ENCODE results near the gene ZNF274. TPM values are rescaled to one million over a fixed set of nuclear protein-coding genes. Genes with fewer than 3 reads are reported as not detected.

Gene ZNF274
- total RNA-seq, 4 donors from 2014 or later: 18.7 to 27.8 (median 22.8) TPM

DNA sequence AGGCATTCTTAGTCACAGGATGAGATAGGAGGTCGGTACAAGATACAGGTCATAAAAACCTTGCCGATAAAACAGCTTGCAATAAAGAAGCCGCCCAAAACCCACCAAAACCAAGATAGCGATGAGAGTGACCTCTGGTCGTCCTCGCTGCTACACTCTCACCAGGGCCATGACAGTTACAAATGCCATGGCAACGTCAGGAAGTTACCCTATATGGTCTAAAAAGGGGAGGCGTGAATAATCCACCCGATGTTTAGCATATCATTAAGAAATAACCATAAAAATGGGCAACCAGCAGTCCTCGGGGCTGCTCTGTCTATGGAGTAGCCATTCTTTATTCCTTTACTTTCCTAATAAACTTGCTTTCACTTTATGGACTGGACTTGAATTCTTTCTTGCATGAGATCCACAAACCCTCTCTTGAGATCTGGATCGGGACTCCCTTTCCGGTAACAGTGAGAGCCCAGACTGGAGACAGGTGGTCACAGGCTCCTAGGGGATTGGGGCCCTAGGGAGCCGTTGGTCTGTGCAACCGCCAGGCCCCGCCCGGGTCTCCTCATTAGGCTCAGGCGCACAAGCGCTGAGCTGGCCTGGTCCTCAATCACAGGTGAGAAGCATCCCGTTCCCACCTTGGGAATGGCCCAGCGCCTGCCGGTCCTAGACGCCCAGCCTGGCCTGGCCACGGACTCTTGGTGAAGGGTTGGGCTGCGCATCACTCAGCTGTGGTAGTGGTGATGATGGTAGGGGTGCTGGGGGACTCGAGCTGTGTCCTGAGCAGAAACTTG is 34.9 kb downstream of the ZNF274 start:
- Histone ChIP-seq H3K9me3 (peaks cover 14 to 89% (median 76%) of the 10 kb centered on the region in 4 donors), H3K4me3 (no peak overlapping the region), H3K27ac (replicated peaks in 1 of 4) (no peak overlapping the region), H3K4me1 (no peaks in the 10 kb centered on the region), H3K36me3 (peaks cover 4 to 13% (median 7%) of the 10 kb centered on the region in 4 donors), H3K27me3 (no peaks in the 10 kb centered on the region)
- intact Hi-C loops (cut with DNase I): no loop called here
- WGBS: 93% methylated on average over 17 of the region's 25 CpGs
- no peak for TF ChIP-seq CTCF (IDR thresholded peaks at IDR 0.05)
- TF ChIP-seq EP300 (IDR thresholded peaks at IDR 0.05): no peak
- no peak for TF ChIP-seq POLR2AphosphoS5 (IDR thresholded peaks at IDR 0.05)
- TF ChIP-seq POLR2A (IDR thresholded peaks at IDR 0.05; ENCODE audit: low read depth): no peak
- no peak for DNase-seq (ENCODE audit: extremely low spot score)

DNA sequence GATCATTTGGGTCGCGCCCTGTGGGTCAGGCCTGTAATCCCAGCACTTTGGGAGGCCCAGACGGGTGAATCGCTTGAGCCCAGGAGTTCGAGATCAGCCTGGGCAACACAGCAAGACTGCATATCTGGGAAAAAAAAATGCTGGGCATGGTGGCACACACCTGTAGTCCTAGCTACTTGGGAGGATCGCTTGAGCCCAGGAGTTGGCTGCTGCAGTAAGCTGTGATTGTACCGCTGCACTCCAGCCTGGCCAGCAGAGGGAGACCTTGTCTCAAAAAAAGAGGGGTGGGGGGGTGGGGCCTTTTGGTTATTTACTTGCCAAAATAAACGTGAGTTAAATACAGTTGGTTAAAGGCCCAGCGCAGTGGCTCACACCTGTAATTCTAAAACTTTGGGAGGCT is 36.0 kb downstream of the ZNF274 start:
- DNase-seq (ENCODE audit: extremely low spot score): no peak
- H3K4me1 ChIP-seq: no peaks in the 10 kb centered on the region
- H3K9me3 ChIP-seq: peaks cover 11 to 78% (median 67%) of the 10 kb centered on the region in 4 donors
- H3K27me3 ChIP-seq: no peaks in the 10 kb centered on the region
- peaks cover 0 to 2% (median 0%) of the 10 kb centered on the region in 4 donors for H3K36me3 ChIP-seq
- intact Hi-C loops (cut with DNase I): no loop called here
- no peak overlapping the region for H3K4me3 ChIP-seq
- TF ChIP-seq POLR2AphosphoS5 (IDR thresholded peaks at IDR 0.05) (no peak), CTCF (IDR thresholded peaks at IDR 0.05) (peak in 1 of 3 experiments; percentile 12)
- WGBS: 55% methylated on average over 9 of the region's 9 CpGs
- H3K27ac ChIP-seq (replicated peaks in 1 of 4): no peak overlapping the region

DNA sequence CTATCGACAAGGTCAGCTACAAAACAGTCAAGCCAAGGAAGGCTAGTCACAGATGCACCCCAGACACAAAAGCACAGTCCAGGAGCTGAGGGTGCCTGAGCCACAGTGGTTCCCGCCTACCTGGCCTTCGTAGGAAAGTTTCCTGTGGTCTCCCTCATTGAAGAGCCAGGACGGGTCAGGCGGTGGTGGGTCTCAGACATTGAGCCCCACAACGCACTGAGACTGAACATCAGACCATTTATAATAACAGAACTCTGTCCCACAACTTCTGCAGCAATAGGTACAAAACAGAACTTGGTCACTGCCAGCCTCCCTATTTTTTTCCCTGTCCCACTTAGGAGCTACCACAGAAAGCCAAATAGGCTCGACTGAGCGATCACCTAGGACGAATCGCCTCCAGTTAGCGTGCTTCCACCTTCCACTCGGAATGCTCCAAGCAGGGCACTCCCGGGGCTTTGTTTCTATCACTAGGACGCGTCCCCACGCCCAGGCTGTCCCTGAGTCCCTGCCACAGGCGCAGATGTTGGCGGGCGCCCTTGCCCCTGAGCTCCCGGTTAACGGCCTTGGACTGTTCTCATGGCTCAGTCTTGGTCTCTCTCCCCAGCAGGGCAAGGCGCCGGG is 45.2 kb downstream of the ZNF274 start:
- H3K27ac ChIP-seq (replicated peaks in 1 of 4): peak overlapping the region; percentile 76 to 86 (median 82)
- TF ChIP-seq EP300 (IDR thresholded peaks at IDR 0.05): no peak
- TF ChIP-seq CTCF (IDR thresholded peaks at IDR 0.05): no peak
- no peak for DNase-seq (ENCODE audit: extremely low spot score)
- H3K9me3 ChIP-seq: peaks cover 0 to 41% (median 24%) of the 10 kb centered on the region in 4 donors
- WGBS: 14% methylated on average over 11 of the region's 23 CpGs
- H3K27me3 ChIP-seq: no peaks in the 10 kb centered on the region
- intact Hi-C loops (cut with DNase I): no loop called here
- peaks cover 17 to 20% (median 17%) of the 10 kb centered on the region in 4 donors for H3K4me1 ChIP-seq
- peaks cover 33 to 37% (median 35%) of the 10 kb centered on the region in 4 donors for H3K36me3 ChIP-seq
- peak overlapping the region; percentile 76 to 86 (median 79) for H3K4me3 ChIP-seq

- H3K9me3 ChIP-seq: peaks cover 0 to 47% (median 28%) of the 10 kb centered on the region in 4 donors
- 1% methylated on average over 18 of the region's 62 CpGs for WGBS
Measured at GRCh38 chr19:58228585-58229254, 45.9 kb downstream of the ZNF274 start, which contains the start of gene ZNF544. ZNF544 (plus strand) TSS chr19:58228914; CDS start chr19:58244024, 15,110 bp downstream.

More at GRCh38 chr19:58228585-58229254, 45.9 kb downstream of the ZNF274 start, which contains the start of gene ZNF544:
- Histone ChIP-seq H3K27me3 (no peaks in the 10 kb centered on the region), H3K4me3 (peak within 1 kb of the TSS; percentile 76 to 86 (median 79)), H3K27ac (replicated peaks in 1 of 4) (peak within 1 kb of the TSS; percentile 76 to 86 (median 82)), H3K36me3 (peaks cover 39 to 43% (median 40%) of the 10 kb centered on the region in 4 donors), H3K4me1 (peaks cover 17 to 20% (median 17%) of the 10 kb centered on the region in 4 donors)
- peak in 1 of 3 experiments; percentile 14 for TF ChIP-seq CTCF (IDR thresholded peaks at IDR 0.05)
- no peak for TF ChIP-seq POLR2A (IDR thresholded peaks at IDR 0.05; ENCODE audit: low read depth)
- TF ChIP-seq POLR2AphosphoS5 (IDR thresholded peaks at IDR 0.05): peak; percentile 72 to 85
- intact Hi-C loops (cut with DNase I): no loop called here
- DNase-seq (ENCODE audit: extremely low spot score): no peak

Data from esophagus muscularis mucosa (tissue), 4 donors.